PC-9 (cell line): Measurements from ENCODE around the gene GOLGB1.

Source experiments
- EZH2 ChIP-seq: fragments of 200-600 bp; sonication (generic); IDR thresholded peaks from 2 replicates; pipeline ENCODE4 v1.8.0; 2017; ENCODE audit warnings: antibody characterized with exemption, low read depth
- TF ChIP-seq, protein P1 (sequence below): fragments of 200-600 bp; sonication (generic); conservative IDR thresholded peaks from 2 replicates; pipeline ENCODE4 v1.6.1; 2017; ENCODE audit warnings: mixed run types, antibody characterized with exemption, mild to moderate bottlenecking, moderate library complexity

DNA sequence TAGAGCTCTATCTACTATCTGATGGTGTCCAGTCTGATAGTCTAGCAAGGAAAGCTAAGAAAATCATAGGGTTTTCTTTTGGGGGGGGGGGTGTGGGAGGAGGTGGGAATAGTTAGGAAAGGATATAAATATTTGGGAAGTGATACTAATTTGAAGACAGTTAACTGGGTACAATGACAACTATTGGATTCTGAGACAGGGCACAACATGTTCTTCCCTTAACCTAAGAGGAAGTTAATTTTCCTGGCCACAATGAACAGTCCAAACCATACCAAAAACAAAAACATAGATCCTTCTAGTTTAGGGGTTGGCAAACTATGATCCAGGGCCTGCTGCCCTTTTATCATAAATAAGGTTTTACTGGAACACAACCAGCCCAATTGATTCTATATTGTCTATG is 78.9 kb downstream of the GOLGB1 start:
- TF ChIP-seq, protein P1, sequence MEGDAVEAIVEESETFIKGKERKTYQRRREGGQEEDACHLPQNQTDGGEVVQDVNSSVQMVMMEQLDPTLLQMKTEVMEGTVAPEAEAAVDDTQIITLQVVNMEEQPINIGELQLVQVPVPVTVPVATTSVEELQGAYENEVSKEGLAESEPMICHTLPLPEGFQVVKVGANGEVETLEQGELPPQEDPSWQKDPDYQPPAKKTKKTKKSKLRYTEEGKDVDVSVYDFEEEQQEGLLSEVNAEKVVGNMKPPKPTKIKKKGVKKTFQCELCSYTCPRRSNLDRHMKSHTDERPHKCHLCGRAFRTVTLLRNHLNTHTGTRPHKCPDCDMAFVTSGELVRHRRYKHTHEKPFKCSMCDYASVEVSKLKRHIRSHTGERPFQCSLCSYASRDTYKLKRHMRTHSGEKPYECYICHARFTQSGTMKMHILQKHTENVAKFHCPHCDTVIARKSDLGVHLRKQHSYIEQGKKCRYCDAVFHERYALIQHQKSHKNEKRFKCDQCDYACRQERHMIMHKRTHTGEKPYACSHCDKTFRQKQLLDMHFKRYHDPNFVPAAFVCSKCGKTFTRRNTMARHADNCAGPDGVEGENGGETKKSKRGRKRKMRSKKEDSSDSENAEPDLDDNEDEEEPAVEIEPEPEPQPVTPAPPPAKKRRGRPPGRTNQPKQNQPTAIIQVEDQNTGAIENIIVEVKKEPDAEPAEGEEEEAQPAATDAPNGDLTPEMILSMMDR = no peak
- TF ChIP-seq EZH2 = no peak
